Left renal cortex interstitium (tissue), 4 donors: ENCODE results near the gene EFNB3. TPM values are rescaled to one million over a fixed set of nuclear protein-coding genes. Genes with fewer than 3 reads are reported as not detected.

ENCODE experiments used
- DNase-seq, 4 donors: peaks; one replicate each; pipeline ENCODE4 v3.0.0-alpha.2; 2013; ENCODE audit warnings: low read depth in 4 of 4, low spot score in 2 of 4, missing footprints in 1 of 4
- polyA plus RNA-seq, 4 donors: library from polyadenylated mRNA; unstranded; fragments of 120-200 nt; gene quantifications; one replicate each; pipeline ENCODE4 v1.2.1, GENCODE V29; 2013; ENCODE audit not compliant: insufficient read length in 4 of 4

EFNB3 gene
- polyA plus RNA-seq, 4 donors: 22.3 to 25.6 (median 23.7) TPM

DNA sequence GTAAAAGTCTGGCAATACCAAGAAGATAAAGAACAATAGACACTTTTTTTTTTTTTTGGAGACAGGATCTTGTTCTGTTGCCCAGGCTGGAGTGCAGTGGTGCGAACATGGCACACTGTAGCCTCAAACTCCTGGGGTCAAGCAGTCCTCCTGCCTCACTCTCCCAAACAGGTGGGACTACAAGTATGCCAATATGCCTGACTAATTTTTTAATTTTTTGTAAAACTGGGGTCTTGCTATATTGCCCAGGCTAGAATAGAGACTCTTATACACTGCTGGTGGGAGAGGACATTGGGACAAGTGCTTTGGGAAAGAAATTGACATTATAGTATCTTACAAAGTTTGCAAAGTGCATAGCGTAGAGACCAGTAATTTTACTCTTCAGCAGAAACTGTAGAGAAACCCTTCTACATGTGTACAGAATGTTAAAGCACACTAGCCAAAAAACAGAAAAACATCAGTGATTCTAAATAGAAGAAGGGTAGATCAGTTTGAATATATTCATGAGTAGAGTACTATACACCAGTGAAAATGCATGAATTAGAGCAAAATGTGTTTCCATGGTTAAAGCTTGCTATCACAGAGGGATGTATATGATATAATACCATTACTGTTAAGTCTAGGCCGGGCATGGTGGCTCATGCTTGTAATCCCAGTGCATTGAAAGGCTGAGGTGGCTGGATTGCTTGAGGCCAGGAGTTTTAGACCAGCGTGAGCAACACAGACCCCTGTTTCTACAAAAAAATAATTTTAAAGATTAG is 7.0 kb upstream of the EFNB3 start:
- no peak for DNase-seq

DNA sequence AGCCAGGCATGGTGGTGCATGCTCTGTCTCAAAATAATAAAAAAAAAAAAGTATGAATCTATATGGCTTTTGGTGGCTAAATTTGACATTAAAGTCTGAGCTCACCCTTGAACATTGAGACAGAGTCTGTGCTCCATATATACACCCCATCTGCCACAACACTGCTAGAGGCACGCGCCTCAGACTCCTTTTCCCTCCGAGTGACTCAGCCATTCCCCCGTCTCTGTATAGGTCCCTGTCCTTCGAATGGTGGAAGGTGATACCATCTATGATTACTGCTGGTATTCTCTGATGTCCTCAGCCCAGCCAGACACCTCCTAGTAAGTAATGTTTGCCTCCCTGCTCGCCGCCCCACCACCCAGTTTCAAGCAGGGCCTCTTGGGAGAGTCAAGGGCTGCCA is 4.5 kb upstream of the EFNB3 start:
- DNase-seq: no peak

DNA sequence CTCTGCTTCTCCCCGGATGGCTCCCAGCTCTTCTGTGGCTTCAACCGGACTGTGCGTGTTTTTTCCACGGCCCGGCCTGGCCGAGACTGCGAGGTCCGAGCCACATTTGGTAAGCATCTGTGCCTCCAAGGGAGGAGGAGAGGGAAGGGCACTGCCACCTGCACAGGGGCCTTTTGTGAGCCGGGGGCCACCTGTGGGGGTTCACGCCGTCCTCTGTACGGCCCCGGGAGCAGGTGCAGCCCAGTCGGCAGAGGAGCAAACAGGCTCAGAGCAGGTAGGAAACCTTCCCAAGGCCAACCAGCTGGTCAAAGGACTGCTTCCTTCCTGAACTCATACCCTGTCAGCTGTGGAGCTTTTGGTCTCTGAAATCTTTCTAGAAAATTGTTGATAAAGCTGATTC is 3.3 kb upstream of the EFNB3 start:
- no peak for DNase-seq

- no peak for DNase-seq
Observed at GRCh38 chr17:7702776-7703175, 2.2 kb upstream of the EFNB3 start.

- DNase-seq: peak in 1 of 4 donors; percentile 81
Observed at GRCh38 chr17:7703584-7704479, 1.2 kb upstream of the EFNB3 start.

DNA sequence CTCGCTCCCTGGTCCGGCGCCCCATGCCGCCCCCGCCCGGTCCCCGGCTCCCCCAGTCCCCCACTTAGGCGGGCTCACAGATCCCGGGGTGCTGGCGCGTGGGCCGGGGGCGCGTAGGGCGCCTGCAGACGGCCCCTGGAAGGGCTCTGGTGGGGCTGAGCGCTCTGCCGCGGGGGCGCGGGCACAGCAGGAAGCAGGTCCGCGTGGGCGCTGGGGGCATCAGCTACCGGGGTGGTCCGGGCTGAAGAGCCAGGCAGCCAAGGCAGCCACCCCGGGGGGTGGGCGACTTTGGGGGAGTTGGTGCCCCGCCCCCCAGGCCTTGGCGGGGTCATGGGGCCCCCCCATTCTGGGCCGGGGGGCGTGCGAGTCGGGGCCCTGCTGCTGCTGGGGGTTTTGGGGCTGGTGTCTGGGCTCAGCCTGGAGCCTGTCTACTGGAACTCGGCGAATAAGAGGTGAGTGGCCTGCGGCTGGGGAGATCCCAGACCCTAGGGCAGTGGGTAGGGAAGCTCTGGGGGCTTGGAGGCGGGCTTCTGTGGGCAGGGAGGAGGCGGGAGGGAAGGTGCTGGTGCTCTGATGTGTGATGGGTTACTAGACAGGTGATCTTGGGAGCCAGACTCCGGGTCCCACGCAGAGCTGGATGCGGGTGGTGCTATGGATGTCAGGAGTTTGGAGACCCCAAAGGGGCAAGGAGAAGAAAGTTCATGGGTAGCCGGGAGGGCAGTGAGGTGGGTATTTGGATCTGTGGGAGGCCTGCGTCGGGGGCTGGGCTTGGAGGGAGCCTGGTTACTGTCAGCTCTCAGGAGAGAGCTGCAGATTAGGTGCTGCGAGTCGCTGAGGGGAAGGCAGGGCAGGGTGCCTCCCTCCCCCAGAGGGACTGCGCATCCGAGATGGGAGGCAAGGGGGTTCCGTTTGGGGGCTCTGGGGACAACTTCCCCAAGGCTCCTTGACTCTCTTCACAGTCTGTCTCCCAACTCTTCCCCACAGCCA is 560 bp downstream of the EFNB3 start:
- no peak for DNase-seq

DNA sequence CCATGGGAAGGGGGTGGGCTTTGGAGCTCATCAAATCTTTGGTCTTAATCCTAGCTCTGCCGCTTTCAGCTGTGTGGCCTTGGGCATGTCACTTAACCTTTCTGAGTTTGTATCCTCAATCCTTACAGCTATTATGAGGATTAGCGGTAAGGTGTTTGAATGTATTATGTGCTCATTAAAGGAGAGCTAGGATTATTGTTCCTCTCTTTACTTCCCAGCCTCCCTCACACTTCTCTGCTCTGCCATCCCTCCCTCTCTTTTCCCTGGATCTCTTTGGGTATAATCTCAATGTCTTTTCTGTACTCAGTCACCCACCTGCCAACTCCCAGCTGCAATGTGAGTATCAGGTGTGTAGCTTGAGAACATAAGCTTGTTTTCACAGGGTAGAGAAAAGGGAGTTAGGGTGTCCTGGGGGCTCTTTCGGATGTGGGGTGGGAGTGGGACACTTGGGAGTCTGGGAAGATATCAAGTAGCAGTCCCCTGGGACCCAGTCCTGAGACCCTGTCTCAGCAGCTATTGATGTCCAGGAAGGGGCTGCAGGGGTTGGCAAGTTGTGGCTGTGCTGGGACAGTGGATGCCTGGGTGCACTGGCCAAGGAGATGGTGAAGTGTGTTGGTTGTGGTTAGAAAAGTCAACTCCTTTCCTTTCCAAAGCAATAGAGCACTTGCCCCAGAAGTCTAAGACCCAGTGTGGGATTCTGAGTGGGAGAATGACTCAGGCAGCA is 1.8 kb downstream of the EFNB3 start:
- no peak for DNase-seq

DNA sequence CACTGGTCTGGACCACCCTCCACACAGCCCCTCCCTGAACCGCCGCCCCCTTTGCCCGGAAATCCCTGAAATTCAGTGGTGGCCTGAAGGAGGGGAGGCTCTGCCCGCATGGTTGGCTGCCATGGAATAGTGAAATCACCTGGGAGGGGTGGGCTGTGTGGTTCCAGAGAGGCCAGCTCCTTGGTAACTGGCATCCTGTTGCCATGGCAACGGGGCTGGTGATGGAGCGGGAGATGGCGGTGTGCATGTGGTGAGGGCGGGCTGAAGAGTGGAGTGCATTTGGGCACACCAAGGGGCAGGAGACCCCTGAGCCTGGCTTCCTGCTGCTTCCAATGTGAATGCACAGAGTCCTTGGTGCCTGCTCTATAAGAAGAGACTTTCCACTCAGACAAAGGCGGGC is 2.4 kb downstream of the EFNB3 start:
- DNase-seq: no peak

GRCh38 chr17:7707858-7708750 is 3.1 kb downstream of the EFNB3 start:
- no peak for DNase-seq

DNA sequence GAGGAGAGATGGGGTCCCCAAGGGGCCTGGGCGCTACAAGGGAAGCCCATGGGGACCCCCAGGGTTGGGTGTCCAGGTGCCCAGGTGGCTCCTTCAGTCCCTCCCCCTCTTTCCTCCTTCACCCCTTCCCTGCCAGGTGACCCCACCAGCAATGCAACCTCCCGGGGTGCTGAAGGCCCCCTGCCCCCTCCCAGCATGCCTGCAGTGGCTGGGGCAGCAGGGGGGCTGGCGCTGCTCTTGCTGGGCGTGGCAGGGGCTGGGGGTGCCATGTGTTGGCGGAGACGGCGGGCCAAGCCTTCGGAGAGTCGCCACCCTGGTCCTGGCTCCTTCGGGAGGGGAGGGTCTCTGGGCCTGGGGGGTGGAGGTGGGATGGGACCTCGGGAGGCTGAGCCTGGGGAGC is 4.0 kb downstream of the EFNB3 start:
- DNase-seq: no peak

DNA sequence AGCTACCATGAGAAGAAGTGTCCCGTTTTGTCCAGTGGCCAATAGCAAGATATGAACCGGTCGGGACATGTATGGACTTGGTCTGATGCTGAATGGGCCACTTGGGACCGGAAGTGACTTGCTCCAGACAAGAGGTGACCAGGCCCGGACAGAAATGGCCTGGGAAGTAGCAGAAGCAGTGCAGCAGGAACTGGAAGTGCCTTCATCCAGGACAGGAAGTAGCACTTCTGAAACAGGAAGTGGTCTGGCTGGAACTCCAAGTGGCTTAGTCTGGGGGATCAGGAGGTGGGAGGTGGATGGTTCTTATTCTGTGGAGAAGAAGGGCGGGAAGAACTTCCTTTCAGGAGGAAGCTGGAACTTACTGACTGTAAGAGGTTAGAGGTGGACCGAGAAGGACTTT is 5.3 kb downstream of the EFNB3 start:
- DNase-seq: no peak

DNA sequence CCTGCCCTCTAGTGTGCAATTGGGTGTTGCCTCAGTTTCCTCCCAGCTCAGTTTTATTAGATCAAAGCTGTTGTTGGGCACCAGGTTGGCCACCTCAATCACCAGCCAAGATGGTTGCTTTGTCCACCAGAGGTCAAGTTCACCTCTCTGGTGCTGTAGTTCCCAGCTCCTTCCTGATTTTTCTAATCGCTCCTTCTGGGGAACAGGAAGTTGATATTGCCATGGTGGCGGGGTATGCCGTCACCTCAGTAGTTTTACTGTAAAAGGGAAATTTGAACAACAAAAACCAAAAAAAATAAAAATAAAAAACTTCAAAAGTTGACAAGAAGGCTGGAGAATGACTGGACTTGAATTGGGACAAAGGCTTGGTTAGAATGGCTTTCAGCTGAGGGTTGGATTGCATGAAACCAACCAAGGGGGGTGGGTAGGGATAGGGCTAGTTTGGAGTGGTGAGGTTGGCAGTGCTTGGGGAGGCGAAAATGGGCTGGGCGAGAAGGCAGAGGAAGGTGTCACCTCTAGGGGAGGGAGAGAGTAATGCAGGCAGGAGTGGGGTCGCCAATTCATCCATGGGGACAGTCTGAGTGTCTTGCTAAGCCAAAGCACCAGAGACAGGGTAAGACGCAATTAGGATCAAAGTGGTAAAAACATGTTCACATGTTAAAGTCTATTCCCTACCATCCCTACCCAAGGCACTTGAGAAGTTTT is 6.2 kb downstream of the EFNB3 start:
- no peak for DNase-seq

GRCh38 chr17:7712111-7712771 is 7.2 kb downstream of the EFNB3 start:
- no peak for DNase-seq

GRCh38 chr17:7713782-7714181 is 8.8 kb downstream of the EFNB3 start:
- DNase-seq: no peak

GRCh38 chr17:7714721-7715594 is 10.0 kb downstream of the EFNB3 start:
- no peak for DNase-seq

DNA sequence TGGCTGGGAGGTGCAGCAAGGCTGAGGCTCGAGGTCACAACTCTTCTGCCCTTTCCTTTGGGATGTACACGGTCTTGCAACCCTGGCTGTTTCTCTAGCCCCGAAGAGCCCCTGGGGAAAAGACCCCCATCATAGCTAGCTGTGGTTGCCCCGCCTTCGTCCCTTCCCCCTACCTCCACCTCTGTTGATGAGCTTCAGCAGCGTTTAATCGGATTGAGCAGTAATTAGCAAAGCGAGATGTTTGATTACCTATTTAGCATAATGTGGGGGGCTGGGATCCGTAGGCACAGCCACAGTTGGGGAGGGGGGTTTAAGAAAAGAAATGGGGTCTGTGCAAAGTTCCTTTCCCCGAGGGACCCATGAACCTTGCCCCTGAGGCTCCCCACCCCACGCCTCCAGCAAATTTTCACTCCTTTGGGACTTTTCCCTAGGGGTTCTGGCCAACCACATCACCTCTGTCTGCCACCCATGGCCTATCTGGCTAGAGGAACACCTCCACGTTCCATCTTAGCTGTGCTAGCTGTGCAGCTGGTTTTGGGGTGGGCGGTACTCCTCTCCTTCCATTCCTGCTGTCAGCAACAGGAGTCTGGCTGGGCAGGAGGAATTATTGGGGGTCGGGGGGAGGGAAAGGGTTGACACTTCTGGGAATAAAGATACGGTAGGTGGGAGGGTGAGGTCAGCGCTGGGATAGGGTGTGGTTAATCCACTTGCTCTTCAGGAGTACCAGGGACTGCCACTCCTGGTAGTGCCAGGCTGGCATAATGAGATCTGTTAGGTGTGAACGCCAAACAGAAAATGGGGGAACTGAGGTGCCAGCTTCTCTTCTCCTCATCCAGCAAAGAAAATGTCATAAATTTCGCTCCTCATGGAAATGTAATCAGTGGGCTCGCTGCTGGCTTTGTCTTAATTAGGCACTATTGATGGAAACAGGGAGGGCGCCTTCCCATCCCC is 11.2 kb downstream of the EFNB3 start:
- DNase-seq: no peak
